ENCODE results near the gene ZBTB8A.
"Not testable (repeated sequence)": the region's sequence is repeated elsewhere in the genome, so short reads cannot be mapped to it uniquely, and the experiment has no call there.

ZBTB8A gene

DNA sequence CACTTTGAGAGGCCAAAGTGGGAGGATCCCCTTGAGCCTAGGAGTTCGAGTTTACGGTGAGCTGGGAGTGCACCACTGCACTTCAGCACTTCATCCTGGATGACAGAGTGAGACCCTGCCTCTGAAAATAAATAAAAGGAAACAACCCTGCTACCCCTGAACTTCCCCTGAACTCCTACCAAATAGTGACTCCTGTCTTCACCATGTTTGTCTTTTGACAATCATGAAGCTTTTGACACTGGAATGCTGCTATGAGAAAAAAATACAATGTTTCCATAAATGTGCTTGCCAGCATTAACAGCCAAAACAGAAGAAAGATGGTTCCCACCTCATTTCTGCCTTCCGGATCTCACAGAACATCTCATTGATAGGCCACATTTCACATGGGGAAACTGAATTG, 10.4 kb downstream of the ZBTB8A start:
- TF ChIP-seq, protein P1, sequence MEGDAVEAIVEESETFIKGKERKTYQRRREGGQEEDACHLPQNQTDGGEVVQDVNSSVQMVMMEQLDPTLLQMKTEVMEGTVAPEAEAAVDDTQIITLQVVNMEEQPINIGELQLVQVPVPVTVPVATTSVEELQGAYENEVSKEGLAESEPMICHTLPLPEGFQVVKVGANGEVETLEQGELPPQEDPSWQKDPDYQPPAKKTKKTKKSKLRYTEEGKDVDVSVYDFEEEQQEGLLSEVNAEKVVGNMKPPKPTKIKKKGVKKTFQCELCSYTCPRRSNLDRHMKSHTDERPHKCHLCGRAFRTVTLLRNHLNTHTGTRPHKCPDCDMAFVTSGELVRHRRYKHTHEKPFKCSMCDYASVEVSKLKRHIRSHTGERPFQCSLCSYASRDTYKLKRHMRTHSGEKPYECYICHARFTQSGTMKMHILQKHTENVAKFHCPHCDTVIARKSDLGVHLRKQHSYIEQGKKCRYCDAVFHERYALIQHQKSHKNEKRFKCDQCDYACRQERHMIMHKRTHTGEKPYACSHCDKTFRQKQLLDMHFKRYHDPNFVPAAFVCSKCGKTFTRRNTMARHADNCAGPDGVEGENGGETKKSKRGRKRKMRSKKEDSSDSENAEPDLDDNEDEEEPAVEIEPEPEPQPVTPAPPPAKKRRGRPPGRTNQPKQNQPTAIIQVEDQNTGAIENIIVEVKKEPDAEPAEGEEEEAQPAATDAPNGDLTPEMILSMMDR (IDR thresholded peaks at IDR 0.05; ENCODE audit: low read depth, low read length, missing control alignments), result no peak
- no peak for DNase-seq (ENCODE audit: extremely low read depth, low read depth)

DNA sequence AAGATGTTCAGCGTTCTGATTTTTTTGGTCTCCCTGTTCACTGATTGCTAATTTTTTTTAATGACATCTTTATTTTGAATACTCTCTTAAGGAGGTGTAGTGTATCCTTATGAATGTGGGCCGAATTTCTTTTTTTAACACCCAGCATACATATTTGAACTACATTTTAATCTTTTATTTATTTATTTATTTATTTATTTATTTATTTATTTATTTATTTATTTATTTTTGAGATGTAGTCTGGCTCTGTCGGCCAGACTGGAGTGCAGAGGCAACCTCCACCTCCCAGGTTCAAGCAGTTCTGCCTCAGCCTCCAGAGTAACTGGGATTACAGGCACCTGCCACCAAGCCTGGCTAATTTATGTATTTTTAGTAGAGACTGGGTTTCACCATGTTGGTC, 15.1 kb downstream of the ZBTB8A start:
- TF ChIP-seq, protein P1 (IDR thresholded peaks at IDR 0.05; ENCODE audit: low read depth, low read length, missing control alignments), result no peak
- DNase-seq (ENCODE audit: extremely low read depth, low read depth), result no peak
- no peak overlapping the region for H3K4me3 ChIP-seq (replicated peaks; ENCODE audit: low read depth, low read length)

More for the DNA sequence above, 10.4 kb downstream of the ZBTB8A start:
- H3K4me3 ChIP-seq (replicated peaks; ENCODE audit: low read depth, low read length), result no peak overlapping the region

DNA sequence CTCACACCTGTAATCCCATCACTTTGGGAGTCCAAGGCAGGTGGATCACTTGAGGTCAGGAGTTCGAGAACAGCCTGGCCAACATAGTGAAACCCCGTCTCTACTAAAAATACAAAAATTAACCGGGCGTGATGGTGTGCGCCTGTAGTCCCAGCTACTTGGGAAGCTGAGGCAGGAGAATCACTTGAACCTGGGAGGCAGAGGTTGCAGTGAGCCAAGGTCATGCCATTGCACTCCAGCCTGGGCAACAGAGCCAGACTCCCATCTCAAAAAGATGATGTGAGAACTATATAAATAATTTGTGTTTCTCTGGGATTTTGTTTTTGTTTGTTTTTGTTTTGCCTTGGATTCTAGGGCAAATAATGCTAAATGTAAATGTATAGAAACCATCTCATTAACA, 17.8 kb downstream of the ZBTB8A start:
- not testable (repeated sequence) for H3K4me3 ChIP-seq (replicated peaks; ENCODE audit: low read depth, low read length); DNase-seq (ENCODE audit: extremely low read depth, low read depth)

DNA sequence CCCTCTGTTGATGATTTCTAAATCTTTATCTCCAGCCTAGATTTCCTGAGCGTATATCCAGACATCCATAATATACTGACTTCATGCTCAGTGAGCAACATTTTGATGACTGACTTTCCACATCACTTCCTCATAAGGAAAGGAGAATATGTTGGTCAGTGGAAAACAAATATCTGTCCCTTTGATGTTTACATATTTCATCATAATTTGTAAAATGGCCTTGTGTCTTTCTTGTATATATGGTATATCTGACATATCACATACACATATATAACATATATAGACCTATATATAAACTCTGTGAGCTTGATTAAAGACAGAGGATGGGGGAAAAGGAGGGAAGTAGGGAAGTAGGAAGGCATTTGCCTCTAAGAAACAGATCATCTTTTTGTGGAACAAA, 18.6 kb downstream of the ZBTB8A start:
- TF ChIP-seq, protein P1 (IDR thresholded peaks at IDR 0.05; ENCODE audit: low read depth, low read length, missing control alignments), result no peak
- no peak for DNase-seq (ENCODE audit: extremely low read depth, low read depth)

DNA sequence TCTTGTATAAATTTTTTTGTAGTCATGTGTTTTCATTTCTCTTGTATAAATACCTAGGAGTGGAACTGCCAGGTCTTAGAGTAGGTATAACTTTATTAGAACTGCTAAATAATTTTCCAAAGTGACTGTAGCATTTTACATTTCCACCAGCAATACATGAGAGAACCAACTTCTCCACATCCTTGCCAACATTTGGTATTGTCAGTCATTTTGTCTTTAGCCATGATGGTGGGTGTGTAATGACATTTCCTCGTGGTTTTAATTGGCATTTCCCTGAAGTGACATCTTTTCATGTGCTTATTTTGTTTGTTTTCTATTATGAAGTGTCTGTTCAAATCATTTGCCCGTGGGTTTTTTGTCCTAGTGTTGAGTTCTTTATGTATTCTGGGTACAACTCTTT, 29.7 kb downstream of the ZBTB8A start:
- no peak for DNase-seq (ENCODE audit: extremely low read depth, low read depth)
- H3K4me3 ChIP-seq (replicated peaks; ENCODE audit: low read depth, low read length), result no peak overlapping the region
- TF ChIP-seq, protein P1 (IDR thresholded peaks at IDR 0.05; ENCODE audit: low read depth, low read length, missing control alignments), result no peak

More for the DNA sequence above, 18.6 kb downstream of the ZBTB8A start:
- H3K4me3 ChIP-seq (replicated peaks; ENCODE audit: low read depth, low read length), result no peak overlapping the region

DNA sequence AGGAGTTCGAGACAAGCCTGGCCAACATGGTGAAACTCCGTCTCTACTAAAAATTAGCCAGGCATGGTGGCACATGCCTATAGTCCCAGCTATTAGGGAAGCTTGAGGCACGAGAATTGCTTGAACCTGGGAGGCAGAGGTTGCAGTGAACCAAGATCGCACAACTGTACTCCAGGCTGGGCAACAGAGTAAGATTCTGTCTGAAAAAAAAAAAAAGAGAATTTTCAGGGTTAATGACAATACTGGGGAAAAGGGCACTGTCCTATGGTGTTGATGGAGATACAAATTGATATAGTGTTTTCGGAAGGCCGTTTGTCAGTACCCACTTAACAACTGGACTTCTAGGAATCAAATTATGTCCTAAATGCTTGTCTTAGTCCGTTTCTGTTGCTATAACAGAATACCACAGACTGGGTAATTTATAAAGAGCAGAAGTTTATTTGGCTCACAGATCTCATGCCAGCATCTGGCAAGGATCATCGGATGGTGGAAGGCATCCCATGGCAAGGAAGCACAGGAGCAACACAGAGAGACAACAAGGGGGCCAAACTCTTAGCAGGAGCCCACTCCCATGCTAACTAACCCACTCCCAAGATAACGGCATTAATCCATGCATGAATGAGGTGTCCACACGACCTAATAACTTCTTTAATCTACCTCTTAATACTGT, 41.3 kb downstream of the ZBTB8A start:
- no peak for DNase-seq (ENCODE audit: extremely low read depth, low read depth)
- H3K4me3 ChIP-seq (replicated peaks; ENCODE audit: low read depth, low read length), result no peak overlapping the region
- TF ChIP-seq, protein P1 (IDR thresholded peaks at IDR 0.05; ENCODE audit: low read depth, low read length, missing control alignments), result no peak

DNA sequence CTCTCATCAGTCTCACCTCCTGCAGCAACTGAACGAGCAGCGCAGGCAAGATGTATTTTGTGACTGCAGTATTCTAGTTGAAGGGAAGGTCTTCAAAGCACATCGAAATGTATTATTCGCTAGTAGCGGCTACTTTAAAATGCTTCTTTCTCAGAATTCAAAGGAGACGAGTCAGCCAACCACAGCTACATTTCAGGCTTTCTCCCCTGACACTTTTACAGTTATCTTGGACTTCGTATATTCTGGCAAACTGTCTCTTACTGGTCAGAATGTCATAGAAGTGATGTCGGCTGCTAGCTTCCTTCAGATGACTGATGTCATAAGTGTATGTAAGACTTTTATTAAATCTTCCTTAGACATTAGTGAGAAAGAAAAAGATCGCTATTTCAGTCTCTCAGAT, 53.7 kb downstream of the ZBTB8A start:
- no peak for DNase-seq (ENCODE audit: extremely low read depth, low read depth)
- TF ChIP-seq, protein P1 (IDR thresholded peaks at IDR 0.05; ENCODE audit: low read depth, low read length, missing control alignments), result no peak

More for the DNA sequence above, 53.7 kb downstream of the ZBTB8A start:
- no peak overlapping the region for H3K4me3 ChIP-seq (replicated peaks; ENCODE audit: low read depth, low read length)
